Naive B cell (primary cell): Measurements from ENCODE around the gene CCNL1. TPM values are rescaled to one million over a fixed set of nuclear protein-coding genes. Genes with fewer than 3 reads are reported as not detected.
"Not testable (repeated sequence)": the region's sequence is repeated elsewhere in the genome, so short reads cannot be mapped to it uniquely, and the experiment has no call there.

Experiments
- ATAC-seq, 2 donors: fragments of 150-1000 bp; cut with Tn5 transposase; 2 replicates each; pipeline ENCODE4 v1.10.0; 2021; ENCODE audit warnings: low read depth in 2 of 2, mild to moderate bottlenecking in 2 of 2, moderate library complexity in 2 of 2
- DNase-seq: peaks from one replicate; pipeline ENCODE4 v3.0.0; 2022
- H3K27ac Mint-ChIP-seq, 6 donors: one replicate each; pipeline ENCODE4 v1.8.0; 2020 to 2022; ENCODE audit warnings: mild to moderate bottlenecking in 6 of 6, mixed read lengths in 6 of 6, moderate library complexity in 5 of 6, inconsistent platforms in 2 of 6
- H3K27me3 Mint-ChIP-seq, 3 donors: one replicate each; pipeline ENCODE4 v1.8.0; 2021 to 2022; ENCODE audit warnings: mixed read lengths in 3 of 3, mild to moderate bottlenecking in 1 of 3
- H3K36me3 Mint-ChIP-seq, 2 donors: one replicate each; pipeline ENCODE4 v1.8.0; 2020 to 2022; ENCODE audit warnings: mixed read lengths in 2 of 2, inconsistent platforms in 1 of 2, mild to moderate bottlenecking in 1 of 2
- H3K4me1 Mint-ChIP-seq, 3 donors: one replicate each; pipeline ENCODE4 v1.8.0; 2020 to 2022; ENCODE audit warnings: mixed read lengths in 3 of 3, inconsistent platforms in 1 of 3, mild to moderate bottlenecking in 1 of 3, moderate library complexity in 1 of 3
- H3K4me3 Mint-ChIP-seq, 8 donors: one replicate each; pipeline ENCODE4 v1.8.0; 2020 to 2022; ENCODE audit warnings: mild to moderate bottlenecking in 8 of 8, mixed read lengths in 8 of 8, moderate library complexity in 8 of 8, inconsistent platforms in 2 of 8
- H3K9me3 Mint-ChIP-seq, 7 donors: one replicate each; pipeline ENCODE4 v1.8.0; 2020 to 2022; ENCODE audit warnings: mixed read lengths in 7 of 7, mild to moderate bottlenecking in 5 of 7, inconsistent platforms in 2 of 7, moderate library complexity in 1 of 7
- polyA plus RNA-seq, 6 donors: library from polyadenylated mRNA; unstranded; fragments of 300-500 nt; fragmentation: Illumina TruSeq; gene quantifications; one replicate each; pipeline ENCODE4 v1.2.3, GENCODE V29; 2021; ENCODE audit warnings: low read depth in 6 of 6

The CCNL1 gene
- polyA plus RNA-seq, 6 donors from 2014 or later, result 64.1 to 148 (median 138) TPM

GRCh38 chr3:157163217-157163953 lies 3.4 kb upstream of the CCNL1 start:
- Mint-ChIP-seq H3K27me3 (no peaks in the 10 kb centered on the region), H3K27ac (peak overlapping the region in 5 of 6 donors; percentile 4 to 81 (median 65)), H3K9me3 (no peaks in the 10 kb centered on the region), H3K4me1 (peaks cover 17 to 30% (median 20%) of the 10 kb centered on the region in 3 donors), H3K36me3 (peaks cover under 1 to 6% of the 10 kb centered on the region in 2 donors), H3K4me3 (peak overlapping the region in 3 of 8 donors; percentile 24 to 57 (median 29))
- no peak for DNase-seq
- no peak for ATAC-seq

GRCh38 chr3:157162620-157163019 lies 2.7 kb upstream of the CCNL1 start:
- not testable (repeated sequence) for ATAC-seq, DNase-seq
- peak overlapping the region in 2 of 8 donors; percentile 24 to 57 for H3K4me3 Mint-ChIP-seq

GRCh38 chr3:157160658-157161424 lies 894 bp upstream of the CCNL1 start:
- Mint-ChIP-seq H3K4me1 (peaks cover 38 to 55% (median 41%) of the 10 kb centered on the region in 3 donors), H3K36me3 (peaks cover 11 to 24% of the 10 kb centered on the region in 2 donors)
- peak; percentile 49 to 51 for ATAC-seq

More at GRCh38 chr3:157162620-157163019, 2.7 kb upstream of the CCNL1 start:
- not testable (repeated sequence) for H3K9me3 Mint-ChIP-seq, H3K27me3 Mint-ChIP-seq
- peaks cover 8 to 14% of the 10 kb centered on the region in 2 donors for H3K36me3 Mint-ChIP-seq
- H3K27ac Mint-ChIP-seq, result peak overlapping the region in 3 of 6 donors; percentile 53 to 70 (median 62)
- H3K4me1 Mint-ChIP-seq, result peaks cover 25 to 38% (median 28%) of the 10 kb centered on the region in 3 donors

GRCh38 chr3:157159037-157159761 lies 748 bp downstream of the CCNL1 start:
- Mint-ChIP-seq H3K27me3 (no peaks in the 10 kb centered on the region), H3K4me3 (peak overlapping the region; percentile 87 to 99 (median 98)), H3K36me3 (peaks cover 11 to 35% of the 10 kb centered on the region in 2 donors), H3K9me3 (no peaks in the 10 kb centered on the region), H3K27ac (peak overlapping the region; percentile 99 to 100 (median 100)), H3K4me1 (peaks cover 47 to 71% (median 49%) of the 10 kb centered on the region in 3 donors)
- peak; percentile 56 to 59 for ATAC-seq
- peak; percentile 87 for DNase-seq

More at GRCh38 chr3:157160658-157161424, 894 bp upstream of the CCNL1 start:
- peak overlapping the region; percentile 99 to 100 (median 100) for H3K27ac Mint-ChIP-seq
- H3K27me3 Mint-ChIP-seq, result no peaks in the 10 kb centered on the region
- DNase-seq, result peak; percentile 76
- peak overlapping the region; percentile 87 to 99 (median 98) for H3K4me3 Mint-ChIP-seq
- no peaks in the 10 kb centered on the region for H3K9me3 Mint-ChIP-seq

GRCh38 chr3:157157836-157158235 lies 2.1 kb downstream of the CCNL1 start:
- no peaks in the 10 kb centered on the region for H3K27me3 Mint-ChIP-seq

GRCh38 chr3:157156837-157157635 lies 2.9 kb downstream of the CCNL1 start:
- H3K4me3 Mint-ChIP-seq, result peak overlapping the region; percentile 37 to 99 (median 93)
- peaks cover 48 to 73% (median 56%) of the 10 kb centered on the region in 3 donors for H3K4me1 Mint-ChIP-seq
- H3K36me3 Mint-ChIP-seq, result peaks cover 11 to 41% of the 10 kb centered on the region in 2 donors
- peak overlapping the region; percentile 18 to 100 (median 74) for H3K27ac Mint-ChIP-seq
- H3K27me3 Mint-ChIP-seq, result no peaks in the 10 kb centered on the region
- H3K9me3 Mint-ChIP-seq, result no peaks in the 10 kb centered on the region
- no peak for ATAC-seq
- DNase-seq, result no peak

More at GRCh38 chr3:157157836-157158235, 2.1 kb downstream of the CCNL1 start:
- H3K27ac Mint-ChIP-seq, result peak overlapping the region; percentile 47 to 100 (median 100)
- H3K36me3 Mint-ChIP-seq, result peaks cover 11 to 41% of the 10 kb centered on the region in 2 donors
- no peaks in the 10 kb centered on the region for H3K9me3 Mint-ChIP-seq
- ATAC-seq (no peak), DNase-seq (no peak)
- peak overlapping the region; percentile 11 to 99 (median 93) for H3K4me3 Mint-ChIP-seq
- peaks cover 48 to 74% (median 56%) of the 10 kb centered on the region in 3 donors for H3K4me1 Mint-ChIP-seq

GRCh38 chr3:157155591-157155990 lies 4.4 kb downstream of the CCNL1 start:
- no peak for ATAC-seq
- peak overlapping the region in 1 of 6 donors; percentile 99 for H3K27ac Mint-ChIP-seq
- peak overlapping the region in 2 of 8 donors; percentile 34 to 97 for H3K4me3 Mint-ChIP-seq
- H3K36me3 Mint-ChIP-seq, result peaks cover 22 to 47% of the 10 kb centered on the region in 2 donors
- no peaks in the 10 kb centered on the region for H3K27me3 Mint-ChIP-seq
- no peak for DNase-seq
- H3K9me3 Mint-ChIP-seq, result no peaks in the 10 kb centered on the region
- H3K4me1 Mint-ChIP-seq, result peaks cover 44 to 60% (median 45%) of the 10 kb centered on the region in 3 donors

GRCh38 chr3:157154563-157155330 lies 5.2 kb downstream of the CCNL1 start:
- no peak for ATAC-seq
- H3K36me3 Mint-ChIP-seq, result peaks cover 24 to 49% of the 10 kb centered on the region in 2 donors
- peaks cover 43 to 56% (median 44%) of the 10 kb centered on the region in 3 donors for H3K4me1 Mint-ChIP-seq
- DNase-seq, result no peak
- no peaks in the 10 kb centered on the region for H3K27me3 Mint-ChIP-seq
- H3K27ac Mint-ChIP-seq, result peak overlapping the region in 5 of 6 donors; percentile 6 to 99 (median 40)
- peak overlapping the region in 7 of 8 donors; percentile 6 to 57 (median 47) for H3K4me3 Mint-ChIP-seq
- H3K9me3 Mint-ChIP-seq, result no peaks in the 10 kb centered on the region

- DNase-seq (no peak), ATAC-seq (no peak)
- H3K36me3 Mint-ChIP-seq, result peaks cover 19 to 51% of the 10 kb centered on the region in 2 donors
- peak overlapping the region in 2 of 6 donors; percentile 16 to 59 for H3K27ac Mint-ChIP-seq
- H3K4me3 Mint-ChIP-seq, result peak overlapping the region in 1 of 8 donors; percentile 22
- H3K27me3 Mint-ChIP-seq, result no peaks in the 10 kb centered on the region
- no peaks in the 10 kb centered on the region for H3K9me3 Mint-ChIP-seq
- H3K4me1 Mint-ChIP-seq, result peaks cover 30 to 42% (median 34%) of the 10 kb centered on the region in 3 donors
These were observed 7.0 kb downstream of the CCNL1 start for GRCh38 chr3:157152930-157153329.

- peaks cover 14 to 47% of the 10 kb centered on the region in 2 donors for H3K36me3 Mint-ChIP-seq
- H3K9me3 Mint-ChIP-seq, result no peaks in the 10 kb centered on the region
- peaks cover 26 to 38% (median 29%) of the 10 kb centered on the region in 3 donors for H3K4me1 Mint-ChIP-seq
- no peak for DNase-seq
- H3K4me3 Mint-ChIP-seq, result no peak overlapping the region
- H3K27ac Mint-ChIP-seq, result no peak overlapping the region
- H3K27me3 Mint-ChIP-seq, result no peaks in the 10 kb centered on the region
- ATAC-seq, result no peak
These were observed 7.5 kb downstream of the CCNL1 start for GRCh38 chr3:157152438-157152837.

- H3K4me3 Mint-ChIP-seq, result no peak overlapping the region
- H3K9me3 Mint-ChIP-seq, result no peaks in the 10 kb centered on the region
- no peaks in the 10 kb centered on the region for H3K27me3 Mint-ChIP-seq
- H3K27ac Mint-ChIP-seq, result peak overlapping the region in 5 of 6 donors; percentile 13 to 79 (median 58)
- H3K4me1 Mint-ChIP-seq, result peaks cover 21 to 29% (median 21%) of the 10 kb centered on the region in 3 donors
- peaks cover 12 to 50% of the 10 kb centered on the region in 2 donors for H3K36me3 Mint-ChIP-seq
- no peak for DNase-seq
- ATAC-seq, result peak in 1 of 2 donors; percentile 26
These were observed 8.3 kb downstream of the CCNL1 start for GRCh38 chr3:157151627-157152026.
